Fibroblast of lung (primary cell): ENCODE measurements around the gene LMAN1. TPM values are rescaled to one million over a fixed set of nuclear protein-coding genes. Genes with fewer than 3 reads are reported as not detected.

Experiments used
- DNase-seq, 2 donors: peaks; one replicate each; pipeline versions ENCODE4 v3.0.0 to v3.0.0-alpha.2; 2010; ENCODE audit warnings: low read depth in 2 of 2
- H2AFZ ChIP-seq: 2 replicates; pipeline ENCODE4 v1.5.1; 2012; ENCODE audit warnings: low read length, control low read depth, inconsistent platforms
- H3K27ac ChIP-seq: 2 replicates; pipeline ENCODE4 v1.5.1; 2011; ENCODE audit warnings: low read length, control low read depth; ENCODE audit not compliant: insufficient read depth
- H3K27me3 ChIP-seq: 2 replicates; pipeline ENCODE4 v1.5.1; 2011; ENCODE audit warnings: mild to moderate bottlenecking, low read length; ENCODE audit not compliant: control insufficient read depth, insufficient read depth
- H3K36me3 ChIP-seq: 2 replicates; pipeline ENCODE4 v1.5.1; 2011; ENCODE audit warnings: low read length; ENCODE audit not compliant: control insufficient read depth, insufficient read depth
- H3K4me1 ChIP-seq: 2 replicates; pipeline ENCODE4 v1.5.1; 2011; ENCODE audit warnings: low read length; ENCODE audit not compliant: control insufficient read depth, insufficient read depth; ENCODE audit errors: extremely low read depth
- H3K4me2 ChIP-seq: 2 replicates; pipeline ENCODE4 v1.5.1; 2011; ENCODE audit warnings: low read length, control low read depth; ENCODE audit not compliant: insufficient read depth; ENCODE audit errors: extremely low read depth
- H3K4me3 ChIP-seq, 4 experiments: fragments of 200-600 bp in 1 of 4; sonication (generic) in 1 of 4; replicated peaks in 1 of 4; 2 replicates each; pipeline ENCODE4 v1.5.1; 2011 to 2016; ENCODE audit warnings: low read length in 4 of 4, low read depth in 3 of 4, mild to moderate bottlenecking in 3 of 4, control low read depth in 2 of 4, inconsistent platforms in 1 of 4, mixed read lengths in 1 of 4; ENCODE audit not compliant: insufficient read depth in 1 of 4; ENCODE audit errors: control extremely low read depth in 1 of 4
- H3K79me2 ChIP-seq: 2 replicates; pipeline ENCODE4 v1.5.1; 2012; ENCODE audit warnings: mild to moderate bottlenecking, low read length, inconsistent platforms; ENCODE audit not compliant: control insufficient read depth, insufficient read depth
- H3K9ac ChIP-seq: 2 replicates; pipeline ENCODE4 v1.5.1; 2011; ENCODE audit warnings: mild to moderate bottlenecking, low read length, control low read depth; ENCODE audit not compliant: insufficient read depth
- H3K9me3 ChIP-seq: 2 replicates; pipeline ENCODE4 v1.5.1; 2012; ENCODE audit warnings: low read depth, low read length; ENCODE audit not compliant: control insufficient read depth, insufficient read depth
- H4K20me1 ChIP-seq: 2 replicates; pipeline ENCODE4 v1.5.1; 2011; ENCODE audit warnings: low read length; ENCODE audit not compliant: control insufficient read depth, insufficient read depth; ENCODE audit errors: extremely low read depth
- EZH2 ChIP-seq: IDR thresholded peaks from 2 replicates; pipeline ENCODE4 v1.5.1; 2012; ENCODE audit warnings: low read length, control low read depth, mild to moderate bottlenecking; ENCODE audit errors: missing control alignments
- polyA plus RNA-seq, 2 donors: library from polyadenylated mRNA; depleted of rRNA in 1 of 2; stranded (reverse) in 1 of 2; unstranded in 1 of 2; fragments of >200 nt; gene quantifications; 2 replicates each; pipeline ENCODE4 v1.2.1, GENCODE V29; 2011 to 2012; ENCODE audit warnings: missing spikeins in 1 of 2
- total RNA-seq: library from RNA; depleted of rRNA; stranded (reverse); fragments of >200 nt; gene quantifications from 2 replicates; pipeline ENCODE4 v1.2.1, GENCODE V29; 2014
- TF ChIP-seq, protein P1 (sequence below), 2 donors: IDR thresholded peaks in 1 of 2; conservative IDR thresholded peaks in 1 of 2; 1 replicate in 1 of 2; 2 replicates in 1 of 2; pipeline ENCODE4 v1.5.1; 2011 to 2012; ENCODE audit warnings: low read length in 2 of 2, control low read depth in 1 of 2, inconsistent platforms in 1 of 2, low read depth in 1 of 2, mild to moderate bottlenecking in 1 of 2

The LMAN1 gene
- total and polyA plus RNA-seq, 2 donors (not counting 1 experiment from before 2014, with no cell fraction given): 130 to 170 TPM

DNA sequence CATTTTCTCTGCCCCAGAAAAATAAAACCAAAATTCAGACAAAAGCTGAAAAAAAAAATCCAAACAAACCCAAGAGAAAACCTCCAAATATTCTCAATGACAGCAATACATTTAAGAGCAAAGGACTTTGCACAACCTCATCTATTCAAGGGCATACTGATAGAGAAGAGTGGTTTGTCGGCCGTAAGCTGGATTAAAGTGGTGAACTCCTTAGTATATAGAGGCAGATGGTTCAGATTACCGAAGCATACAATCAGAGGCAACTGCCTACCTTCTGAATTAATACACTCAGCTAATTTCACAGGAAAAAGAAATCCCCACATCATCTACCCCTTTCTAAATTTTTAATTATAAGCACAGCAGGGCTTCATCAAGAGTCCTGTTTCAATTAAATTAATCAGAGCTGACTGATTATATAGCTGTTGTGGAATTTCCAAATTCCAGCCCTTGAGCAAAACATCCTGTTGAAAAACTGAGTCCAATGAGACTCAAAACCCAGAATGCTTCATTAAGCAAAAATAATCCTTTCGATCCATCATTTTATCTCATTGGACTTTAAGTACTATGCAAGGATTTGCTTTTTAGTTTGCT lies 40.5 kb downstream of the LMAN1 start, which contains the start of gene CPLX4:
Gene CPLX4 (minus strand): TSS at position 190 of the 591 bp plus-strand sequence. CDS start 187 bp downstream, at position 3.
- TF ChIP-seq, protein P1, sequence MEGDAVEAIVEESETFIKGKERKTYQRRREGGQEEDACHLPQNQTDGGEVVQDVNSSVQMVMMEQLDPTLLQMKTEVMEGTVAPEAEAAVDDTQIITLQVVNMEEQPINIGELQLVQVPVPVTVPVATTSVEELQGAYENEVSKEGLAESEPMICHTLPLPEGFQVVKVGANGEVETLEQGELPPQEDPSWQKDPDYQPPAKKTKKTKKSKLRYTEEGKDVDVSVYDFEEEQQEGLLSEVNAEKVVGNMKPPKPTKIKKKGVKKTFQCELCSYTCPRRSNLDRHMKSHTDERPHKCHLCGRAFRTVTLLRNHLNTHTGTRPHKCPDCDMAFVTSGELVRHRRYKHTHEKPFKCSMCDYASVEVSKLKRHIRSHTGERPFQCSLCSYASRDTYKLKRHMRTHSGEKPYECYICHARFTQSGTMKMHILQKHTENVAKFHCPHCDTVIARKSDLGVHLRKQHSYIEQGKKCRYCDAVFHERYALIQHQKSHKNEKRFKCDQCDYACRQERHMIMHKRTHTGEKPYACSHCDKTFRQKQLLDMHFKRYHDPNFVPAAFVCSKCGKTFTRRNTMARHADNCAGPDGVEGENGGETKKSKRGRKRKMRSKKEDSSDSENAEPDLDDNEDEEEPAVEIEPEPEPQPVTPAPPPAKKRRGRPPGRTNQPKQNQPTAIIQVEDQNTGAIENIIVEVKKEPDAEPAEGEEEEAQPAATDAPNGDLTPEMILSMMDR (conservative IDR thresholded peaks at IDR 0.05 in 1 of 2, IDR thresholded peaks at IDR 0.05 in 1 of 2; ENCODE audit: low read depth in 1 of 2, low read length in 2 of 2): no peak
- no peak for TF ChIP-seq EZH2
- Histone ChIP-seq H3K27me3 (peaks cover 6% of the 10 kb centered on the region), H2AFZ (no peak within 1 kb of the TSS), H3K9me3 (no peaks in the 10 kb centered on the region), H3K4me2 (no peak within 1 kb of the TSS), H3K27ac (no peak within 1 kb of the TSS), H3K79me2 (no peaks in the 10 kb centered on the region), H3K9ac (no peak within 1 kb of the TSS), H4K20me1 (no peaks in the 10 kb centered on the region), H3K4me3 (no peak within 1 kb of the TSS), H3K36me3 (no peaks in the 10 kb centered on the region), H3K4me1 (no peaks in the 10 kb centered on the region)
- DNase-seq: no peak

DNA sequence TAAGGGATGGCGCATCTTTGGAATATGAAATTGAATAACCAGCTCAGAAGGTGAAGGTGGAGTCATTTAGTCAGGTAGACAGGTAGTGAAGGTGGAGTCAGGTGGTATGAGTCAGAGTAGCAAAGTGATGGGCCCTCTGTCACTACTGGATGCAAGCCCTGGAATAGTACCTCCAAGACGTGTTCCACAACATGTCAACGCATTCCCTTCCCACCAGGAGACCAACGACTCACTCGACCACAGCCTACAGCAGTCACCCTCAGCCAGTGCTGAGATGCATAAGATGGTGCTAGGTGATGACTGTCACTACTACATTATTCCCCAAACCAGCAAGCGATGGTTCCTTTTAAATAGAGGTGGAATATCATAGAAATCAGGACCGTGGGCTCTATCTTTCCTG lies 47.4 kb downstream of the LMAN1 start:
- Histone ChIP-seq H3K27ac (no peak overlapping the region), H4K20me1 (no peaks in the 10 kb centered on the region), H3K36me3 (no peaks in the 10 kb centered on the region), H3K27me3 (peaks cover 24% of the 10 kb centered on the region), H3K4me1 (peaks cover 2% of the 10 kb centered on the region), H3K4me2 (no peak overlapping the region), H3K4me3 (no peak overlapping the region), H2AFZ (no peak overlapping the region), H3K79me2 (no peaks in the 10 kb centered on the region), H3K9ac (no peak overlapping the region), H3K9me3 (no peaks in the 10 kb centered on the region)
- TF ChIP-seq, protein P1 (conservative IDR thresholded peaks at IDR 0.05 in 1 of 2, IDR thresholded peaks at IDR 0.05 in 1 of 2; ENCODE audit: low read depth in 1 of 2, low read length in 2 of 2): no peak
- TF ChIP-seq EZH2: no peak
- peak in 1 of 2 donors; percentile 16 for DNase-seq

DNA sequence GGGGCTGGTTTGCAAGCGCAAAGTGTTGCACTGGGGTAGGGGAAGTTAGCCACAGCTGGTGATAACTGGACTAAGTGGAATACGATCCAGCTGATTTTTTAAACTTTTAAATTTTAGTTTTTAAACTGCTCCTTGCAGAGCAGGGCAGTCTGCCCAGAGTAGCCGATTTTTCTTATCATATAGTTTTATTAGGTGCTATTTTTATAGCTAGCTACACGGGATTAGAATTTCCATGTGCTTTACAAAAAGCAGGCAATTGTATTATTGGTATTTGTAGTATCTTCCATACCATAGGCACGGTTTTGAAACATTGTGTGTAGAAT lies 50.2 kb downstream of the LMAN1 start:
- Histone ChIP-seq H3K9me3 (no peaks in the 10 kb centered on the region), H3K36me3 (no peaks in the 10 kb centered on the region), H3K27me3 (peaks cover 30% of the 10 kb centered on the region), H2AFZ (peak overlapping the region; percentile 62), H3K27ac (no peak overlapping the region), H3K4me1 (peaks cover 2% of the 10 kb centered on the region), H3K4me3 (peak overlapping the region; percentile 22 to 43 (median 32)), H3K9ac (no peak overlapping the region), H3K79me2 (no peaks in the 10 kb centered on the region), H3K4me2 (peak overlapping the region; percentile 89), H4K20me1 (no peaks in the 10 kb centered on the region)
- no peak for TF ChIP-seq EZH2
- TF ChIP-seq, protein P1 (conservative IDR thresholded peaks at IDR 0.05 in 1 of 2, IDR thresholded peaks at IDR 0.05 in 1 of 2; ENCODE audit: low read depth in 1 of 2, low read length in 2 of 2): no peak
- DNase-seq: peak in 1 of 2 donors; percentile 6
